ENCODE measurements around the gene LRP4. TPM values are rescaled to one million over a fixed set of nuclear protein-coding genes. Genes with fewer than 3 reads are reported as not detected.
A peak's percentile ranks its signal among the peaks of the same experiment; 100 is the strongest.

The LRP4 gene
- total RNA-seq, 1 donor from 2014 or later = 9.9 TPM

DNA sequence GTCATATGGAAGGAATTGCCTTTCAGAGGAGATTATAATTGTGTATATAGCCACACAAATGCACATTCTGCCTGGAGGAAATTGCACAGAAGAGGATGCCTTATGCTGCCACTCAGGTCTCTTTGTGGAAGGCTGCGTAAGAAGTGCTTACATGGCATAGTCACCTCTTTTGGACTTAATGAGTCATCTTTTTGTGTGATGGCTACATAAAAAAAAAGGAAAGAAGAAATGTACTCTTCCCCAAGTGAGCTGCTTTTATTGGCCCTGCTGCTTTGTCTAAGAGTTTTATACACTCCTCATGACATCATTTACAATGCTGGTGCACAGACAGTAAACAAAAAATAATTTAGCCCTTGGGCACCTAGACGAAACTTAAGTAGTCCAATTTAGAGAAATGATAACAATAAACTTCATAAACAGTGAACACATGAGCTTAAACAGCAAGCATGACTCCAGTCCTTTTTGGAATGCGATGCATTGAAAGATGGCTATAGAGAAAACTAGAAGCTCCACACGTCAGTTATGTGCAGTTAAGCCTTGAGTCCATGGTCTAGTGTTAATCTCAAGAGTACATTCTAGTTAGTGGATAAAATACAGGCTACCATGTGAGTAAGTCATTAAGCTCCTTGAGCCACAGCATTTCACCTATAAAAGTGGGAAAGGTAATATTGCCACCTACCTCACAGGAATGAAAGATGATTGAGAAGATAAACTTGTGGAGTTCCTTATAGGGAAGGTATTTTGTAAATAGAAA, 30.2 kb upstream of the LRP4 start:
- TF ChIP-seq, protein P1, sequence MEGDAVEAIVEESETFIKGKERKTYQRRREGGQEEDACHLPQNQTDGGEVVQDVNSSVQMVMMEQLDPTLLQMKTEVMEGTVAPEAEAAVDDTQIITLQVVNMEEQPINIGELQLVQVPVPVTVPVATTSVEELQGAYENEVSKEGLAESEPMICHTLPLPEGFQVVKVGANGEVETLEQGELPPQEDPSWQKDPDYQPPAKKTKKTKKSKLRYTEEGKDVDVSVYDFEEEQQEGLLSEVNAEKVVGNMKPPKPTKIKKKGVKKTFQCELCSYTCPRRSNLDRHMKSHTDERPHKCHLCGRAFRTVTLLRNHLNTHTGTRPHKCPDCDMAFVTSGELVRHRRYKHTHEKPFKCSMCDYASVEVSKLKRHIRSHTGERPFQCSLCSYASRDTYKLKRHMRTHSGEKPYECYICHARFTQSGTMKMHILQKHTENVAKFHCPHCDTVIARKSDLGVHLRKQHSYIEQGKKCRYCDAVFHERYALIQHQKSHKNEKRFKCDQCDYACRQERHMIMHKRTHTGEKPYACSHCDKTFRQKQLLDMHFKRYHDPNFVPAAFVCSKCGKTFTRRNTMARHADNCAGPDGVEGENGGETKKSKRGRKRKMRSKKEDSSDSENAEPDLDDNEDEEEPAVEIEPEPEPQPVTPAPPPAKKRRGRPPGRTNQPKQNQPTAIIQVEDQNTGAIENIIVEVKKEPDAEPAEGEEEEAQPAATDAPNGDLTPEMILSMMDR (IDR thresholded peaks at IDR 0.05; ENCODE audit: insufficient read depth, low read length, poor library complexity, severe bottlenecking) = no peak
- H3K27me3 ChIP-seq (ENCODE audit: control insufficient read depth, insufficient read depth, low read length) = no peaks in the 10 kb centered on the region
- no peaks in the 10 kb centered on the region for H3K36me3 ChIP-seq (ENCODE audit: control insufficient read depth, insufficient read depth, low read length)
- DNase-seq (ENCODE audit: low read depth) = peak; percentile 54
- no peak overlapping the region for H3K4me3 ChIP-seq (ENCODE audit: low read depth, low read length)

DNA sequence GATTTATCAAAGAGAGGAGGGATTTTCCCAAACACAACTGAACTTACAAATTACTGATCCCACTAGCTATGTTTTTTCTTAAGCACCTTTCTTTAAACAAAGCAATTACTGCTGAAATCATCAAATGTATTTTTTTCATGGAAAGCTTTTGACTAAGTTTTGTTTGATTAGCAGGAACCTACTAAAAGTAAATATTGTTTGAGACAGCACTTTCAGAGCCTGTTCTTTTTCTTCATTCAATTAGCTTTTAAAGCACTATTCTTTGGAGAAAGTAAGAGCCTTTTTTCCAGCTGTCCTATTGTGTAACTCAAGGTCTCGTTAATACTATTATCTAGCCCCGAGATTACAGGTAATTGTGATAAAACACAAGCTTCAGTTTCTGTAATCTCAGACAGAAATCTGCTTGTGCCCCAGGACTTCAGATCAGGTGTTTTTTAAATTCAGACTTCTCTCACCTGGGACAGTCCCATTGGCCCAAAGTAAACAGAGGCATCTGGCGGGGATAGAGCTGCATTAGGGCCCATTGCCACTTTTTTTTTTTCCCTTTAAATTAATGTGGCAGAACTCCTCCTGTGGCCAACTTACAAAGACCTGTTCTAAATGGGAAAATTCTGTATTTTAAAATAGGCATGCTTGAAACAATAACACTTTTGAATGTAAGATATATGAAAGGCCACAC, 29.2 kb upstream of the LRP4 start:
- TF ChIP-seq, protein P1 (IDR thresholded peaks at IDR 0.05; ENCODE audit: insufficient read depth, low read length, poor library complexity, severe bottlenecking) = no peak
- no peaks in the 10 kb centered on the region for H3K36me3 ChIP-seq (ENCODE audit: control insufficient read depth, insufficient read depth, low read length)
- no peak overlapping the region for H3K4me3 ChIP-seq (ENCODE audit: low read depth, low read length)
- no peak for DNase-seq (ENCODE audit: low read depth)
- H3K27me3 ChIP-seq (ENCODE audit: control insufficient read depth, insufficient read depth, low read length) = no peaks in the 10 kb centered on the region

DNA sequence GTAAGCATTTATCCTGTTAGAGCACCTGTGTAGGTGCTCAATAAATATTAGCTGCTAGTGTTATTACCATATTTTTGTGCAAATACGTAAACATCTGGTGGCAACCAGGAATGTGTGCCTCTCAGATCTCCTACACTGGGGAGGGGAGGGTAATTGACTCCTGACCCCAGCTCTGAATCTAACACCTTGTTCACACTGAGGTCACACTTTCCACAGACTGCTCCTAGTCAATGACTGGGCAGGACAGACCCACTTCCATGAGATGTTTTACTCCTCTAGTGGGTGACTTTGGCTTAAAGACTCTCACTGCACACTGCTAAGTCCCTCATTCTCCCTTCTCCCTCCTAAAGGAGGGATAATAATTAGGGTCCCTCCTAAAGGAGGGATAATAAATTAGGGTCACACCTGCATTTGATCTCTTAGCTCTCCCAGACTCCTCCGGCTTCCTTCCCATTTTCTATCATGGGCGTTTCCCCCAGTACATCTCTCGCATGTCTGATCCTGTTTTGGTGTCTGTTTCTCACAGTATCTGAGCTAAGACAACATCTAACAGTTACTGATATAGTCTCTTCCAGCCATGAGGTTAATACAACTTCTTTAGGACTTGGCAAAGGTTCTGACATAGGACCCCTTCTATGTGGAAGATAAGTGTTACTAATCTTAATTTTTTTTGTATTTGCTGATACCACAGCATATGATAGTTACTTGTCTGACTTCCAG, 26.2 kb upstream of the LRP4 start:
- TF ChIP-seq, protein P1 (IDR thresholded peaks at IDR 0.05; ENCODE audit: insufficient read depth, low read length, poor library complexity, severe bottlenecking) = no peak
- H3K4me3 ChIP-seq (ENCODE audit: low read depth, low read length) = no peak overlapping the region
- no peak for DNase-seq (ENCODE audit: low read depth)
- no peaks in the 10 kb centered on the region for H3K27me3 ChIP-seq (ENCODE audit: control insufficient read depth, insufficient read depth, low read length)
- H3K36me3 ChIP-seq (ENCODE audit: control insufficient read depth, insufficient read depth, low read length) = no peaks in the 10 kb centered on the region

DNA sequence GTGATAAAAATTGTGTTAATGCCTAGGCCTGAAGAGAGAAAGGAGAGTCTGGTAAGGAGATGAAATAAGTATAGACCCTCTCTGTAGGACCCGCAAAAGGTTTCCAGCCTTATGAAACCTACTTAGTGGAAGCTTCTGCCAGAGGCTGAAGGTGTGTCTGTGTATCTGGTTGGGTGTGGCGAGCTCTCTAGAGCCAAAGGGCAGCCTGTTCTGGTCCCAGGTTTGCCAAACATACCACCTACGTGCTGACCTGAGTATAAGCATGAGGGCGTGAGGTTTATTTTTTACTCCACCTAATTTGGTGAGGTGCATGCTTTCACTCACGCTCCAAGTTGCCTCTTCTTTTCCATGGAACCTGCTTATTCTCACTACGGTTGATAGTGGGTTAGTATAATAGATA, 23.8 kb upstream of the LRP4 start:
- TF ChIP-seq, protein P1 (IDR thresholded peaks at IDR 0.05; ENCODE audit: insufficient read depth, low read length, poor library complexity, severe bottlenecking) = no peak
- no peaks in the 10 kb centered on the region for H3K27me3 ChIP-seq (ENCODE audit: control insufficient read depth, insufficient read depth, low read length)
- no peak for DNase-seq (ENCODE audit: low read depth)
- no peak overlapping the region for H3K4me3 ChIP-seq (ENCODE audit: low read depth, low read length)
- H3K36me3 ChIP-seq (ENCODE audit: control insufficient read depth, insufficient read depth, low read length) = no peaks in the 10 kb centered on the region

DNA sequence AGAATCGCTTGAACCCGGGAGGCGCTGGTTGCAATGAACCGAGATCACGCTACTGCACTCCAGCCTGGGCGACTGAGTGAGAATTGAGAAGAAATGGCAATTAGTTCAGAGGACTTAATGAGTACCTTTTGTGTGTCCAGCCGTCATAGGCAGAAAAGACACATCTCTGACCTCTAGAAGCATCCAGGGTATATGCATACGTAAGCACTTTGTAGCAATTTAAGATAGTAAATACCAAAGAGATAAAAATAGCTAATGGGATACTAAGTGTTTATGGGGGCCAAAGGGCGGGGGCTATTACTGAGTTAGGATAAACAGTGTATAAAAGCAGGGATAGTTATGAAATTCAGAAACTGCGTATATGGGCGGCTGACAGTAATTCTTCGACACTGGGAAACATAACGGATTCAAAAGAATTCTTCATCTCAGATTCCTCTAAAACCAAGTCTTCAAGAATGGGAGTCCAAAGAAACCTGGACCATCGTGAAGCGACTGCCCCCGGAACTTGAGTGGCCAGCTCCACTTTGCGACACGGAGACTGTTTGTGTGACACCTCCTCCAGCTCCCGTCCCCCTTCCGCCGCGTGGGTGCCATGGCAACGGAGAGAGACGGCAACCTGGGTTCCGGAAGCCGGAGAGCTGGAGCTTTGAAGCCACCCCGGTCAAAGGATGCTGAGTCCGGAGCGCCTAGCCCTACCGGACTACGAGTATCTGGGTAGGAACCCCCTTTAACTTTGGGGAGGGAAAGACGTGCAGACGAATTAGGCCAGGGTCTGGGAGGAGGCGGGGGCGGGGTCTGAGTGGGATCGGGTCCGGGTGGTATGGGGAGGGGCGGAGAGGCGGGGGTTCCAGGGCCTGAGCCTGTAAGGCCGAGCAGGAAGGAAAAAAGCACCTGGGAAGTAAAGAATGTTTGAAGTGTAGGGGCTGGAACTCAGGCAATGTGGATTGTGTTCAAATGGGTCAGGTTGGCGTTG, 18.1 kb upstream of the LRP4 start, which contains the start of gene CSTPP1:
CSTPP1 (plus strand) TSS at position 624 of the 973 bp plus-strand sequence; CDS start at position 669, 45 bp downstream.
- TF ChIP-seq, protein P1 (IDR thresholded peaks at IDR 0.05; ENCODE audit: insufficient read depth, low read length, poor library complexity, severe bottlenecking) = no peak
- H3K4me3 ChIP-seq (ENCODE audit: low read depth, low read length) = peak within 1 kb of the TSS; percentile 57
- H3K27me3 ChIP-seq (ENCODE audit: control insufficient read depth, insufficient read depth, low read length) = no peaks in the 10 kb centered on the region
- no peak for DNase-seq (ENCODE audit: low read depth)
- H3K36me3 ChIP-seq (ENCODE audit: control insufficient read depth, insufficient read depth, low read length) = no peaks in the 10 kb centered on the region

All from kidney epithelial cell (primary cell).